ENCODE data around the gene LITAF.

Gene LITAF

GRCh38 chr16:11627292-11627663 is 40.6 kb upstream of the LITAF start:
- no peak overlapping the region for H3K4me3 ChIP-seq (ENCODE audit: low read depth, low read length)
- no peak for DNase-seq (ENCODE audit: low read depth)
- TF ChIP-seq, protein P1, sequence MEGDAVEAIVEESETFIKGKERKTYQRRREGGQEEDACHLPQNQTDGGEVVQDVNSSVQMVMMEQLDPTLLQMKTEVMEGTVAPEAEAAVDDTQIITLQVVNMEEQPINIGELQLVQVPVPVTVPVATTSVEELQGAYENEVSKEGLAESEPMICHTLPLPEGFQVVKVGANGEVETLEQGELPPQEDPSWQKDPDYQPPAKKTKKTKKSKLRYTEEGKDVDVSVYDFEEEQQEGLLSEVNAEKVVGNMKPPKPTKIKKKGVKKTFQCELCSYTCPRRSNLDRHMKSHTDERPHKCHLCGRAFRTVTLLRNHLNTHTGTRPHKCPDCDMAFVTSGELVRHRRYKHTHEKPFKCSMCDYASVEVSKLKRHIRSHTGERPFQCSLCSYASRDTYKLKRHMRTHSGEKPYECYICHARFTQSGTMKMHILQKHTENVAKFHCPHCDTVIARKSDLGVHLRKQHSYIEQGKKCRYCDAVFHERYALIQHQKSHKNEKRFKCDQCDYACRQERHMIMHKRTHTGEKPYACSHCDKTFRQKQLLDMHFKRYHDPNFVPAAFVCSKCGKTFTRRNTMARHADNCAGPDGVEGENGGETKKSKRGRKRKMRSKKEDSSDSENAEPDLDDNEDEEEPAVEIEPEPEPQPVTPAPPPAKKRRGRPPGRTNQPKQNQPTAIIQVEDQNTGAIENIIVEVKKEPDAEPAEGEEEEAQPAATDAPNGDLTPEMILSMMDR (IDR thresholded peaks at IDR 0.05; ENCODE audit: insufficient read depth, low read depth, low read length, missing control alignments): no peak

- H3K4me3 ChIP-seq (ENCODE audit: low read depth, low read length): no peak overlapping the region
- no peak for DNase-seq (ENCODE audit: low read depth)
- TF ChIP-seq, protein P1 (IDR thresholded peaks at IDR 0.05; ENCODE audit: insufficient read depth, low read depth, low read length, missing control alignments): no peak
These were observed 40.1 kb upstream of the LITAF start for GRCh38 chr16:11626657-11627291.

- no peak for DNase-seq (ENCODE audit: low read depth)
- no peak overlapping the region for H3K4me3 ChIP-seq (ENCODE audit: low read depth, low read length)
- TF ChIP-seq, protein P1 (IDR thresholded peaks at IDR 0.05; ENCODE audit: insufficient read depth, low read depth, low read length, missing control alignments): no peak
These were observed 39.0 kb upstream of the LITAF start for GRCh38 chr16:11625769-11626168.

- DNase-seq (ENCODE audit: low read depth): peak; percentile 41
- no peak overlapping the region for H3K4me3 ChIP-seq (ENCODE audit: low read depth, low read length)
- TF ChIP-seq, protein P1 (IDR thresholded peaks at IDR 0.05; ENCODE audit: insufficient read depth, low read depth, low read length, missing control alignments): no peak
These were observed 38.2 kb upstream of the LITAF start for GRCh38 chr16:11624636-11625607.

GRCh38 chr16:11624205-11624604 is 37.5 kb upstream of the LITAF start:
- DNase-seq (ENCODE audit: low read depth): no peak
- H3K4me3 ChIP-seq (ENCODE audit: low read depth, low read length): no peak overlapping the region
- TF ChIP-seq, protein P1 (IDR thresholded peaks at IDR 0.05; ENCODE audit: insufficient read depth, low read depth, low read length, missing control alignments): no peak

- H3K4me3 ChIP-seq (ENCODE audit: low read depth, low read length): peak overlapping the region; percentile 4; the same call in 1 of the 2 replicates
- peak; percentile 57 for DNase-seq (ENCODE audit: low read depth)
- TF ChIP-seq, protein P1 (IDR thresholded peaks at IDR 0.05; ENCODE audit: insufficient read depth, low read depth, low read length, missing control alignments): no peak
These were observed 35.4 kb upstream of the LITAF start for GRCh38 chr16:11621920-11622651.
